ENCODE data around the gene AHSP.
"Not testable (repeated sequence)": the region's sequence is repeated elsewhere in the genome, so short reads cannot be mapped to it uniquely, and the experiment has no call there.

AHSP gene

DNA sequence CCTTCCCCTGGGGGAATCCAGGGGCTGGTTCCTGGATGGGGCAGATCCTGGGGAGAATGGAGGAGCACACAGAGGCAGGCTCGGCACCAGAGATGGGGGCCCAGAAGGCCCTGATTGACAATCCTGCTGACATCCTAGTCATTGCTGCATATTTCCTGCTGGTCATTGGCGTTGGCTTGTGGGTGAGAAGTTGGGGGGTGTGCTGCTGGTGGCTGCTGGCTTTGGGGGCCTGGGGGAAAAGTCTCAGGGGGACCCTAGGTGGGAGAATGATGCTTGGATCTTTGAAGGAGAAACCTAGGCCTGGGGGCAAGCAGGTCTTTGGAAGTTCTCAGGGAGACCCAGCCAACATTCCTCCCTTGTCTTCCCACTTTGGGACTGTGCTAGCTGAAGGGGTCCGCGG lies 44.6 kb upstream of the AHSP start, which contains the start of gene SLC5A2 (continued):
- TF ChIP-seq YY1 (tag by site-specific recombination; IDR thresholded peaks at IDR 0.05) (no peak), SP3 (tag by site-specific recombination; IDR thresholded peaks at IDR 0.05) (no peak), ZNF433 (tag by site-specific recombination; IDR thresholded peaks at IDR 0.05; ENCODE audit: low read depth) (no peak), ZNF501 (tag by site-specific recombination; IDR thresholded peaks at IDR 0.05) (no peak)
- TF ChIP-seq, protein P1, sequence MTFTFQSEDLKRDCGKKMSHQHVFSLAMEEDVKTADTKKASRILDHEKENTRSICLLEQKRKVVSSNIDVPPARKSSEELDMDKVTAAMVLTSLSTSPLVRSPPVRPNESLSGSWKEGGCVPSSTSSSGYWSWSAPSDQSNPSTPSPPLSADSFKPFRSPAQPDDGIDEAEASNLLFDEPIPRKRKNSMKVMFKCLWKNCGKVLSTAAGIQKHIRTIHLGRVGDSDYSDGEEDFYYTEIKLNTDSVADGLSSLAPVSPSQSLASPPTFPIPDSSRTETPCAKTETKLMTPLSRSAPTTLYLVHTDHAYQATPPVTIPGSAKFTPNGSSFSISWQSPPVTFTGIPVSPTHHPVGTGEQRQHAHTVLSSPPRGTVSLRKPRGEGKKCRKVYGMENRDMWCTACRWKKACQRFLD (tag by site-specific recombination; IDR thresholded peaks at IDR 0.05): no peak
- TF ChIP-seq, protein P2, sequence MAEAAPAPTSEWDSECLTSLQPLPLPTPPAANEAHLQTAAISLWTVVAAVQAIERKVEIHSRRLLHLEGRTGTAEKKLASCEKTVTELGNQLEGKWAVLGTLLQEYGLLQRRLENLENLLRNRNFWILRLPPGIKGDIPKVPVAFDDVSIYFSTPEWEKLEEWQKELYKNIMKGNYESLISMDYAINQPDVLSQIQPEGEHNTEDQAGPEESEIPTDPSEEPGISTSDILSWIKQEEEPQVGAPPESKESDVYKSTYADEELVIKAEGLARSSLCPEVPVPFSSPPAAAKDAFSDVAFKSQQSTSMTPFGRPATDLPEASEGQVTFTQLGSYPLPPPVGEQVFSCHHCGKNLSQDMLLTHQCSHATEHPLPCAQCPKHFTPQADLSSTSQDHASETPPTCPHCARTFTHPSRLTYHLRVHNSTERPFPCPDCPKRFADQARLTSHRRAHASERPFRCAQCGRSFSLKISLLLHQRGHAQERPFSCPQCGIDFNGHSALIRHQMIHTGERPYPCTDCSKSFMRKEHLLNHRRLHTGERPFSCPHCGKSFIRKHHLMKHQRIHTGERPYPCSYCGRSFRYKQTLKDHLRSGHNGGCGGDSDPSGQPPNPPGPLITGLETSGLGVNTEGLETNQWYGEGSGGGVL (tag by site-specific recombination; IDR thresholded peaks at IDR 0.05): no peak
- TF ChIP-seq, protein P3, sequence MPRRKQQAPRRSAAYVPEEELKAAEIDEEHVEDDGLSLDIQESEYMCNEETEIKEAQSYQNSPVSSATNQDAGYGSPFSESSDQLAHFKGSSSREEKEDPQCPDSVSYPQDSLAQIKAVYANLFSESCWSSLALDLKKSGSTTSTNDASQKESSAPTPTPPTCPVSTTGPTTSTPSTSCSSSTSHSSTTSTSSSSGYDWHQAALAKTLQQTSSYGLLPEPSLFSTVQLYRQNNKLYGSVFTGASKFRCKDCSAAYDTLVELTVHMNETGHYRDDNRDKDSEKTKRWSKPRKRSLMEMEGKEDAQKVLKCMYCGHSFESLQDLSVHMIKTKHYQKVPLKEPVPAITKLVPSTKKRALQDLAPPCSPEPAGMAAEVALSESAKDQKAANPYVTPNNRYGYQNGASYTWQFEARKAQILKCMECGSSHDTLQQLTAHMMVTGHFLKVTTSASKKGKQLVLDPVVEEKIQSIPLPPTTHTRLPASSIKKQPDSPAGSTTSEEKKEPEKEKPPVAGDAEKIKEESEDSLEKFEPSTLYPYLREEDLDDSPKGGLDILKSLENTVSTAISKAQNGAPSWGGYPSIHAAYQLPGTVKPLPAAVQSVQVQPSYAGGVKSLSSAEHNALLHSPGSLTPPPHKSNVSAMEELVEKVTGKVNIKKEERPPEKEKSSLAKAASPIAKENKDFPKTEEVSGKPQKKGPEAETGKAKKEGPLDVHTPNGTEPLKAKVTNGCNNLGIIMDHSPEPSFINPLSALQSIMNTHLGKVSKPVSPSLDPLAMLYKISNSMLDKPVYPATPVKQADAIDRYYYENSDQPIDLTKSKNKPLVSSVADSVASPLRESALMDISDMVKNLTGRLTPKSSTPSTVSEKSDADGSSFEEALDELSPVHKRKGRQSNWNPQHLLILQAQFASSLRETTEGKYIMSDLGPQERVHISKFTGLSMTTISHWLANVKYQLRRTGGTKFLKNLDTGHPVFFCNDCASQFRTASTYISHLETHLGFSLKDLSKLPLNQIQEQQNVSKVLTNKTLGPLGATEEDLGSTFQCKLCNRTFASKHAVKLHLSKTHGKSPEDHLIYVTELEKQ (tag by site-specific recombination; IDR thresholded peaks at IDR 0.05; ENCODE audit: borderline replicate concordance): no peak

DNA sequence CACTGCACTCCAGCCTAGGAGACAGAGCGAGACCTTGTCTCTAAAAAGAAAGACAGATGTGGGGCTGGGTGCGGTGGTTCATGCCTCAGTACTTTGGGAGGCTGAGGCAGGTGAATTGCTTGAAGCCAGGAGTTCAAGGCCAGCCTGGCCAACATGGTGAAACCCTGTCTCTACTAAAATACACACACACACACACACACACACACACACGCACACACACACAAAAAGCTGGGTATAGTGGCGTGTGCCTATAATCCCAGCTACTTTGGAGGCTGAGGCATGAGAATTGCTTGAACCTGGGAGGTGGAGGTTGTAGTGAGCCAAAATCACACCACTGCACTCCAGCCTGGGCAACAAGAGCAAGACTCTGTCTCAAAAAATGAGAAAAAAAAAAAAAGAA lies 43.7 kb upstream of the AHSP start:
- POLR2A ChIA-PET; H3K36me3 ChIP-seq (ENCODE audit: control insufficient read depth in 2 of 2, insufficient read depth in 1 of 2, low read length in 2 of 2); H3K27ac ChIP-seq (ENCODE audit: extremely low read depth, low read depth, low read length); H3K4me3 ChIP-seq (ENCODE audit: low read depth, low read length); CTCF ChIA-PET; H3K9me3 ChIP-seq (ENCODE audit: control insufficient read depth, insufficient read depth, low read depth, low read length); H3K4me1 ChIP-seq (ENCODE audit: control insufficient read depth, insufficient read depth, low read length): not testable (repeated sequence)
- TF ChIP-seq, protein P4, sequence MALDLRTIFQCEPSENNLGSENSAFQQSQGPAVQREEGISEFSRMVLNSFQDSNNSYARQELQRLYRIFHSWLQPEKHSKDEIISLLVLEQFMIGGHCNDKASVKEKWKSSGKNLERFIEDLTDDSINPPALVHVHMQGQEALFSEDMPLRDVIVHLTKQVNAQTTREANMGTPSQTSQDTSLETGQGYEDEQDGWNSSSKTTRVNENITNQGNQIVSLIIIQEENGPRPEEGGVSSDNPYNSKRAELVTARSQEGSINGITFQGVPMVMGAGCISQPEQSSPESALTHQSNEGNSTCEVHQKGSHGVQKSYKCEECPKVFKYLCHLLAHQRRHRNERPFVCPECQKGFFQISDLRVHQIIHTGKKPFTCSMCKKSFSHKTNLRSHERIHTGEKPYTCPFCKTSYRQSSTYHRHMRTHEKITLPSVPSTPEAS (tag by site-specific recombination; IDR thresholded peaks at IDR 0.05): peak; percentile 83
- TF ChIP-seq, protein P5, sequence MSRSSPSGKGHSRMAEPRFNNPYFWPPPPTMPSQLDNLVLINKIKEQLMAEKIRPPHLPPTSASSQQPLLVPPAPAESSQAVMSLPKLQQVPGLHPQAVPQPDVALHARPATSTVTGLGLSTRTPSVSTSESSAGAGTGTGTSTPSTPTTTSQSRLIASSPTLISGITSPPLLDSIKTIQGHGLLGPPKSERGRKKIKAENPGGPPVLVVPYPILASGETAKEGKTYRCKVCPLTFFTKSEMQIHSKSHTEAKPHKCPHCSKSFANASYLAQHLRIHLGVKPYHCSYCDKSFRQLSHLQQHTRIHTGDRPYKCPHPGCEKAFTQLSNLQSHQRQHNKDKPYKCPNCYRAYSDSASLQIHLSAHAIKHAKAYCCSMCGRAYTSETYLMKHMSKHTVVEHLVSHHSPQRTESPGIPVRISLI (tag by site-specific recombination; IDR thresholded peaks at IDR 0.05): 0 out of 2 replicates have a peak, but pooled peaks have one; percentile 28

DNA sequence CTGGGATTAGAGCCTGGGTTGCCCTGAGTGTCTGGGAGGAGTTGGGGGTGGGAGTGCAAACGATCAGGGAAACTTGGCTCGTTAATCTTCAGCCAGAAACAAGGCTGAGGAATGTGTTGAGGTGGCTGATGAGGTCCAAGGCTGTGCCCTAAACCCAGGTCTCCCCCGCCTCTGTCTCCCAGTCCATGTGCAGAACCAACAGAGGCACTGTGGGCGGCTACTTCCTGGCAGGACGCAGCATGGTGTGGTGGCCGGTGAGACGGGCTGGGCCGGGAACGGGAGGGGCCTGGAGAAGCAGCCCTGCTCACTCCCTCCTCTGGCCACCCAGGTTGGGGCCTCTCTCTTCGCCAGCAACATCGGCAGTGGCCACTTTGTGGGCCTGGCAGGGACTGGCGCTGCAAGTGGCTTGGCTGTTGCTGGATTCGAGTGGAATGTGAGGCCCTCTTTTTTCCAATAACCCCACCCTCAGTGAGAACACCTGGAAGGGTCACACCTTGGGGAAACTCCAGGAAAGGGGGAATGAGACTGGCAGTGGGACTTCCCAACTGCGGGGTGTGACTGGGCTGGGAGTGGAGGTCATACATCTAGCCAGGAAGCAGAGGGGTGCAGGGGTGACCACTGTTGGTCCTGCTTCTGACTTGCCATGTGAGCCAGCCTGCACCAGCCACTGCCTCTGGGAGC lies 43.1 kb upstream of the AHSP start:
- H3K4me3 ChIP-seq (ENCODE audit: low read depth, low read length): no peak overlapping the region
- H3K4me1 ChIP-seq (ENCODE audit: control insufficient read depth, insufficient read depth, low read length): no peaks in the 10 kb centered on the region; the same call in 1 of the 2 replicates
- ChIA-PET CTCF (no interaction called here), POLR2A (no interaction called here)
- no peaks in the 10 kb centered on the region for H3K9me3 ChIP-seq (ENCODE audit: control insufficient read depth, insufficient read depth, low read depth, low read length)
- TF ChIP-seq ZNF37A (tag by site-specific recombination; IDR thresholded peaks at IDR 0.05) (no peak), EGR2 (tag by site-specific recombination; IDR thresholded peaks at IDR 0.05; ENCODE audit: low read depth) (0 out of 2 replicates have a peak, but pooled peaks have one; percentile 29), ZNF350 (tag by site-specific recombination; IDR thresholded peaks at IDR 0.05) (no peak), ZFHX2 (tag by site-specific recombination; conservative IDR thresholded peaks at IDR 0.05) (0 out of 2 replicates have a peak, but pooled peaks have one; percentile 14)
- H3K36me3 ChIP-seq (ENCODE audit: control insufficient read depth in 2 of 2, insufficient read depth in 1 of 2, low read length in 2 of 2): peaks cover 0 to 2% of the 10 kb centered on the region in 2 experiments; a peak in 1 of 3 replicates
- H3K27ac ChIP-seq (ENCODE audit: extremely low read depth, low read depth, low read length): no peak overlapping the region
